PC-9 (cell line): ENCODE results near the gene SCIN.

ENCODE experiments used
- EZH2 ChIP-seq: fragments of 200-600 bp; sonication (generic); IDR thresholded peaks from 2 replicates; pipeline ENCODE4 v1.8.0; 2017; ENCODE audit warnings: antibody characterized with exemption, low read depth
- TF ChIP-seq, protein P1 (sequence below): fragments of 200-600 bp; sonication (generic); conservative IDR thresholded peaks from 2 replicates; pipeline ENCODE4 v1.6.1; 2017; ENCODE audit warnings: mixed run types, antibody characterized with exemption, mild to moderate bottlenecking, moderate library complexity

DNA sequence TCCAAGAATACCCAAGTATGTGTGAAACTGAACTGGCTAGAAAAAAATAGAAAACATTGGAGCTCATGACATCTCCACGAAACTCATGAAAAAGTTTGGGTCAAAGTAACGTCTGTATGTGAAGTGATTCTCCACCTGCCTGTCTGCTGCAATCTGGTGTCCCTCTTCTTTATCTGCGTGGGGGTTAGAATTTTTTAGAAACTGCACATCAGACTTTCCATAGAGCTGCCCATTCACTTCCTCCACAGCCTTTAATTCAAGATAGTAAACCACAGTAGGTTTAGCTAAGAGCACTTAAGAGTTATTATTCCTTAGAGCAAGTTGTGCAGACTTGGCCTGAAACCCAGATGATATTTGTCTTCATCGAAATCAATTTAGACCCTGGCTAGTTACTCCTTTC, 55.3 kb downstream of the SCIN start:
- TF ChIP-seq, protein P1, sequence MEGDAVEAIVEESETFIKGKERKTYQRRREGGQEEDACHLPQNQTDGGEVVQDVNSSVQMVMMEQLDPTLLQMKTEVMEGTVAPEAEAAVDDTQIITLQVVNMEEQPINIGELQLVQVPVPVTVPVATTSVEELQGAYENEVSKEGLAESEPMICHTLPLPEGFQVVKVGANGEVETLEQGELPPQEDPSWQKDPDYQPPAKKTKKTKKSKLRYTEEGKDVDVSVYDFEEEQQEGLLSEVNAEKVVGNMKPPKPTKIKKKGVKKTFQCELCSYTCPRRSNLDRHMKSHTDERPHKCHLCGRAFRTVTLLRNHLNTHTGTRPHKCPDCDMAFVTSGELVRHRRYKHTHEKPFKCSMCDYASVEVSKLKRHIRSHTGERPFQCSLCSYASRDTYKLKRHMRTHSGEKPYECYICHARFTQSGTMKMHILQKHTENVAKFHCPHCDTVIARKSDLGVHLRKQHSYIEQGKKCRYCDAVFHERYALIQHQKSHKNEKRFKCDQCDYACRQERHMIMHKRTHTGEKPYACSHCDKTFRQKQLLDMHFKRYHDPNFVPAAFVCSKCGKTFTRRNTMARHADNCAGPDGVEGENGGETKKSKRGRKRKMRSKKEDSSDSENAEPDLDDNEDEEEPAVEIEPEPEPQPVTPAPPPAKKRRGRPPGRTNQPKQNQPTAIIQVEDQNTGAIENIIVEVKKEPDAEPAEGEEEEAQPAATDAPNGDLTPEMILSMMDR = no peak
- TF ChIP-seq EZH2 = no peak
